Measurements from ENCODE around the gene ANKS6.
"Not testable (repeated sequence)": the region's sequence is repeated elsewhere in the genome, so short reads cannot be mapped to it uniquely, and the experiment has no call there.

ANKS6 gene

DNA sequence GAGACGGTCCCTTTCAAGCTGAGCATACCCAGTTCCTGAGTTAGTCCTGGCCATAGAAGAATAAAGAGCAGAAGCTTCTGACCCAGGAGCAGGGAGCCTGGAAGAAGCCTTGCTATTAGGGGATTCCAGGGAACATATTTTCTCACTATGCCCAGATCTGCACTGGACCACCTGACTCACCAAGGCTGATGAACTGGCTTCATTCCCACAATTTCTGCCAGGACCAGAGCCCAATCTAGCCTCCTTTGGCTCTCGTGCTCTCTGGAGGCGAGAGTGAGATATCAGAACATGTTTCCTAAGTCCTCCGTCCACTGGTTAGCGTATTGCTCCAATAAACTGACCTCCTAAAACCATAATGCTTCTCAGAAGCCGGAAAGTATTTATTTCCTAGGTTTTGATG lies 97.5 kb downstream of the ANKS6 start:
- no peak for DNase-seq

DNA sequence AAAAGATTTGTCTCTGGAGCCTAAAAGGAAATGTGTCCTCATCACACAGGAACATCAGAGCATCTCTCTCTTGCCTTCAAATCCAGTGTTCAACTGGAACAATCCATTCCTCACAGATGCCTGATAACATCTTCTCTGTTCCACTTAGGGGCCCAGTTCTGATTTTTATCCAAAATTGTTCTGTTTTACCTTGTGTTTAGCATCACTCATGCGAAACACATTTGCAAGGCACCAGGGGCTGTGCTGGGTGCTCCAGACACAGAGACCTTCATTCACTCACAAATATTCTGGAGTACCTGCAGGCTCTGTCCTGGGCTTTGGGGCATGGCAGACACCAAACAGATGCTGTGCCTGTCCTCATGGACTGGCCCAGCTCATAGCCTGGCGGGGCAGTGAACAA lies 101.4 kb downstream of the ANKS6 start:
- no peak for DNase-seq

DNA sequence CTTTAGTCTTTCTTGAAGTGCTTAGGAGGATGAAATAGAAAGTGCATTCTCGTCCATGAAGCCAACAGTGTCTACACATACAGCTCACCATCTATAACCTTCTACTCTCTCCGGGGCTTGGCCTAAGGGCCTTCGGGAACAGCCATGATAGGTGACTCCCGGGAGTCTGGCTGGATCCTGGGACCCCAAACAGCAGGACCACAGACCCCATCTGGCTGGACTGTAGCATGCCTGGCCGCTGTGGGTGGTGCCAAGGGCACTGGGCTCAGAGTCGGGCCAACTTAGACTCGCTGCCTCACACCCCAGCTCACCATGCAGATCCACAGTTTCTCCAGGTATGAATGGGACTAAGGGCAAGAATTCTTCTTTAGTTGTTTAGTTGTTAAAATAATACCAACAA lies 104.0 kb downstream of the ANKS6 start:
- no peak for DNase-seq

DNA sequence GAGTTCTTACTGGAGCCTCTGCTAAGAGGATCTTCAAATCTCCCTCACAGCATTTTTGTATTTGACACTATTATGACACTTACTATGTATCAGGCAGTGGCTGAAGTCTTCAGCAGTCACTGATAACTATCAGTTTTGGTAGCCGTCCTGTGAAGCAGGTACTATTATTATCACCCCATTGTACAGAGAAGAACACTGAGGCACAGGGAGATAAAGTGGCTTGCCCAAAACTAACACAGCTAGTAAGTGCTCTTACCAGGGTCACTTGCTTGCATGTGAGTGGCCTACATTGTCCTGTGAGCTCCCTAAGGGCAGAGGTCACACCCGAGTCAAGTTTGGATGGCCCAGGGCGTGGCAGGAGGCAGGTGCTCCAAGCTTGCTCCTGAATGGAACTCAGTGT lies 104.5 kb downstream of the ANKS6 start:
- no peak for DNase-seq

DNA sequence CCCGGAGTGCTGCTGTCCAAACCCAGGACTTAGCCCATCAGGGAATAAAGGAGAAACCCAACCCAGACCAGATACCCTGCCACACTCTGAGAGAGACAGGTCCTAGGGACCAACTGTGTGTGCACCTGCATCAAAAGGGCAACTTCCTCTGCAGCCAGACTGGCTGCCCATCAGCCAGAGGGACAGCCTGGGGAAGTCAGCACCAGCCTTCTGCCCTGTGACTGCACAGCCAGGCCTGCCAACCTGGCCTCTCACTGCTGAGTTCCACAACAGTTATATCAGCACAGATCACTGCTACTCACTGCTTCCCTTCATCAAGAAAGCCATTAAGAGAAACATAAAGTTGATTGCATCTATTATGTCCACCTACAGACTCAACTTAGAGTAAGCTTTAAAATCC lies 105.7 kb downstream of the ANKS6 start:
- DNase-seq, result no peak

DNA sequence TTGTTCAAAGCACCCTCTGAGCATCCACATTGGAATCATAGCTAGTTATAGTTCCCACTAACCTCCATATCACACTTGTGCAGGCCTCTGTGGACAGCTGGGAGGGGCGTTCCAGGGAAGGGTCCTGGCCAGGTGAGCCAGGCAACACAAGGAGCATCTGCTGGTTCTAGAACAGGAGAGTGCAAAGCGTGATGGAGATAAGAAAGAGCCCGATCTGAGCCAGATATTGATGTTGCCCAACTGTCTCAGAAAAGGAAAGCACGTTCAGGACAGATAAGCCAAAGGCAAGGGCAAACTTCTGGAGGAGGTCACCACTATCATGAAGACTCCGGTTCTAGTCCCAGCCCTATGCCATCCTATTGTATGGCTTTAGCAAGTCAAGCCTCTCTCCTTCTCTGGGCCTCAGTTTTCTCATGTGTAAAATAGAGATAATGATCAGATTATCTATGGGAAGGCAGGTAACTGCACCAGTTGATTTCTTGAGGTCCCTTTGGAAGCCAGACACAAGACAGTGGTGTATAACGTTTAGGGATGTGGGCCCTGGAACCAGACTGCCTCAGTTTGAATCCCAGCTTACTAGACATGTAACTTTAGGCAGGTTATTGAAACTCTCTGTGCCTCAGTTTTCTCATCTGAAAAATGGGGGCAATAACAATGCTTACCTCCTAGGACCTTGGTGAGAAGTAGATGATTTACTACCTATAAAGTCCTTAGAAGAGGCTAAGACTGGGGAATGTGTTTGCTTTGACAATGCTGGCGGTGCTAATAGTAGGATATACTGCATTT lies 107.5 kb downstream of the ANKS6 start:
- no peak for DNase-seq

DNA sequence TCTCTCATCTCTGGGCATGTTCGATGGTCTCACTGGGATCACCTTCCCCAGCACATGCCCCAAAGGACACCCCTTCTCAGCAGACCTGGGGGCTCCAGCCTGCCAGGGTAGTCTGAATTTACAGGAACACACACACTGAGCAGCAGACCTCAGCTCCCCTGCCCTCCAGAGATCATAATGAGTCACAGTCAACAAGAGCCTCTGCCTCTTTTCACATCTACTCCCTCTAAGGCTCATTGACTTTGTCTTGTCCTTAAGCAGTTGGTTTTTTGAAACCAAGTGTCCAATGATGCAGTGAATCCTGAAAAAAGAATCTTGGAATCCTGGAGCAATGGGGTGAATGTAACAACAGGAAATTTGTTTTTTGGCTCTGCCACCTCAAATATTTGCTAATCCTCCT lies 108.4 kb downstream of the ANKS6 start:
- no peak for DNase-seq

DNA sequence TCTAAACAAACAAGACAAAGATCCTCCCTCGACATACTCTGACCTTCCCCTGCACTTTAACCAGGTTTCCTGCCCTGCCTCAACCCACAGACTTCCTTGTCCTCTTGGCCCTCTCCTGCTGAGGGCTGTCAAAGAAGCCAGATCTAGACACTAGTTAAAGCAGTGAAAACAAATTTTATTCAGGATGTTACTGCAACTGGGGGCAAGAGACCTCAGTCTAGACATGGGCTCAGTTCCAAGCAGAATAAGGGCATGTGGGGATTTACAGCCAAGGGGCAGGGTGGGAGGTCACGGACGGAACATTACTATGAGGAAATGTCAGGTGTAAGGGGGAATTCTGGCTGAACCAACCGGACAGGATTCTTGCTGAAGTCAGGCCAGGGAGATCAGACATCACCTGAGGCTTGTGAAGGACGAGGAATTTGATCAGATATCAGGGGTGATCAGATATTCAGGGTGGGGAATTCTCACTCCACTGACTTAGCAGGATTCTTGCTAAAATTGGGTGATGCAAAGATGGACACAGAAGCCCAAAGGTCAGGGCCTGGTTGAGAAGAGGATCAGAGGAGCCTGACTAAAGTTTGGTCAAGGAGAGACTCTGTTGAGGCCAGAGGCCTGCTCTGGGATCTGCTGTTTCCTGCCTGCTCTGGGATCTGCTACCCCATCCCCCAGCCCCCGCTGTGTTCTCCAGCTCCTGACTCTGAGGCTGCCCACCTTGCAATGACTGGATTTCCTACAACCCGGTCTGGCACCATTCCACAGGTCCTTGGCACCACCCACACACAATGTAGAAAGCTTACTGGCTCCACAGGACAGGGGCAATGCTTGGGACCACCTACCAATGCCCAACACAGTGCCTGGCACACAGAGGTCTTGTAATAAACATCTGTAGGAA lies 109.1 kb downstream of the ANKS6 start:
- no peak for DNase-seq

DNA sequence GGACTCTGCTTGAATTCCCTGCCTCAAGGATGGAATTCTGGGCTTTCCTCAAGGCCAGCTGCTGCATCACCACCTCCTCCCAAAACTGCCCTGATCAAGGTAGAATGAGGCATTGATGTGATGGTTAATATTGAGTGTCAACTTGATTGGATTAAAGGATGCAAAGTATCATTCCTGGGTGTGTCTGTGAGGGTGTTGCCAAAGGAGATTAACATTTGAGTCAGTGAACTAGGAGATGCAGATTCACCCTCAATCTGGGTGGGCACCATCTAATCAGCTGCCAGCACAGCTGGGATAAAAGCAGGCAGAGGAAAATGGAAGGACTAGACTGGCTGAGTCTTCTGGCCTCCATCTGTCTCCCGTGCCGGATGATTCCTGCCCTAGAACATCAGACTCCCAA lies 111.5 kb downstream of the ANKS6 start:
- not testable (repeated sequence) for DNase-seq

All from fibroblast of skin of abdomen (primary cell).